Activated T-helper 1 cell treated with anti-CD3 and anti-CD28 coated beads, Interleukin-12 subunit alpha, Interleukin-12 subunit beta, Interleukin-2, Interleukin-4 antibody, amounts not matched to agents 30 ng/mL and 10 ng/mL and 1 ng/mL, durations not matched to agents 14 hours and 24 hours and 36 hours (primary cell): ENCODE data around the gene SIRT3. TPM values are rescaled to one million over a fixed set of nuclear protein-coding genes. Genes with fewer than 3 reads are reported as not detected.
A peak's percentile ranks its signal among the peaks of the same experiment; 100 is the strongest.
"Not testable (repeated sequence)": the region's sequence is repeated elsewhere in the genome, so short reads cannot be mapped to it uniquely, and the experiment has no call there.

ENCODE experiments used
- DNase-seq: peaks from one replicate; pipeline ENCODE4 v3.0.0; 2021; ENCODE audit warnings: low spot score
- H3K27ac Mint-ChIP-seq: one replicate; pipeline ENCODE4 v1.8.0; 2021; ENCODE audit warnings: mild to moderate bottlenecking, mixed read lengths
- H3K27me3 Mint-ChIP-seq: one replicate; pipeline ENCODE4 v1.8.0; 2022; ENCODE audit warnings: mild to moderate bottlenecking, moderate library complexity, mixed read lengths; ENCODE audit not compliant: insufficient read depth
- H3K36me3 Mint-ChIP-seq: one replicate; pipeline ENCODE4 v1.8.0; 2021; ENCODE audit warnings: low read depth, mixed read lengths
- H3K4me1 Mint-ChIP-seq: one replicate; pipeline ENCODE4 v1.8.0; 2021; ENCODE audit warnings: low read depth, mixed read lengths
- H3K4me3 Mint-ChIP-seq: one replicate; pipeline ENCODE4 v1.8.0; 2021; ENCODE audit warnings: mild to moderate bottlenecking, moderate library complexity, mixed read lengths
- H3K9me3 Mint-ChIP-seq: one replicate; pipeline ENCODE4 v1.8.0; 2021; ENCODE audit warnings: mixed read lengths
- intact Hi-C: fragments of 100-400 bp; cut with micrococcal nuclease; formaldehyde crosslinking; loops from one replicate; pipeline ENCODE4 v1.15.1; 2024
- total RNA-seq: library from RNA; stranded (reverse); gene quantifications from 2 replicates; pipeline ENCODE4 v1.2.3, GENCODE V29; 2022

SIRT3 gene
- total RNA-seq, 1 donor from 2014 or later, result 11.6 TPM

DNA sequence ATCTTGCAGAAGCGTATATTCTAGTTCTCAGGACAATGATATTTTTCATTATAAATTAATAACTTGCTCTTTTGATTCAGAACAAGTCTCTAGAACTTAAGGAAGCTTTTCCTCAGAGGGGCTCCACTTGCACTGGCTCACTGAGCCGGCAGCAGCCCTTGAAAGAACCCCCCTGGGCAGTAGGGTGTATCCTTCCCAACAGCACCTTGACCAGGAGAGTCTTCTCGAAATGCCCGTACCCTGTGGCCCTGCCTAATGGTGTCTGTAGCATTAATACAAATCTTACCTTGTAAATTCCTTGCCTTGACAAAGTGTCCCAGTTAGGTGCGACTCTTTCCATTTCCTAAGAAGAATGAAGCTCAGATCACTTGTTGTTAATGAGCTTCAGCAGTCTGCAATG is 14.1 kb upstream of the SIRT3 start:
- DNase-seq, result no peak
- no peaks in the 10 kb centered on the region for H3K9me3 Mint-ChIP-seq
- intact Hi-C loops, result loop anchor here (2.0 to 5.0 kb wide), 3 partner anchors 37 to 105 kb away; partner anchors contain the start of gene PGGHG
- H3K27me3 Mint-ChIP-seq, result no peaks in the 10 kb centered on the region
- H3K4me3 Mint-ChIP-seq, result no peak overlapping the region
- H3K4me1 Mint-ChIP-seq, result peaks cover 28% of the 10 kb centered on the region
- no peak overlapping the region for H3K27ac Mint-ChIP-seq
- H3K36me3 Mint-ChIP-seq, result peaks cover 69% of the 10 kb centered on the region

DNA sequence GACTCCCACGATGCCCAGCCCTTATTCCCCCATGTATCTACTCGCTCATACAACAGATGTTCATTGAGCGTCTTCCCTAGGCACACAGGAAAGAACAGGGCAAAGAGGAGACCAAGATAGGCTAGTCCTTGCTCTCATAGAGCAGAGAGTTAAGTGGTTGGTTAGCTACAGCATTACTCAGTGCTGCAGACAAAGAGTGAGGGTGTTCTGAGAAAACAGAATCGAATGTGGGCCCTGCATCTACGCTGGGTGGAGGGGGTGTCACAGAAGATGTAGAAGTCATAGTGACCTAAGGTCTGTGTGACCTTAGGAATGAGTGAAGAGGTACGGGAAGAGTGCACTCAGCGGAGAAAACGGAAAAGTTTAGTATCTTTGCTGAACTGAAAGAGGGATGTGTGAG is 12.9 kb upstream of the SIRT3 start:
- Mint-ChIP-seq H3K27me3 (no peaks in the 10 kb centered on the region), H3K27ac (peak overlapping the region; percentile 6), H3K36me3 (peaks cover 75% of the 10 kb centered on the region), H3K4me3 (no peak overlapping the region), H3K4me1 (peaks cover 37% of the 10 kb centered on the region), H3K9me3 (no peaks in the 10 kb centered on the region)
- no peak for DNase-seq
- intact Hi-C loops, result no loop called here

DNA sequence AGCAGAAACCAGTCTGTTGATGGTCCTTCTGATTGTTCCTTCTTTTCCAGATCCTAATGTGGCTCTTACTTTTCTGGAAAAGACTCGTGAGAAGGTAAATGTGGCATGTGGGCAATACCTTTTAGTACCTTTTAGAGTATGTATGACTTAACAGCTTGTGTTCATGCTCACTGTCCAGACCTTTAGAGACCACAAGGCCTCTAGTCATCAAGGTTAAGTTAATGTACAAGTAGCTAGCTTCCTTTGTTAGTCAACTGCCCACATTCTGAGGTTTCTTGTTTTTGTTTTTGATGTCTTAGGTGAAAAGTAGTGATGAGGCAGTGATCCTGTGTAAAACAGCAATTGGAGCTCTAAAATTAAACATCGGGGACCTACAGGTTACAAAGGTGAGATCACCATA is 8.2 kb upstream of the SIRT3 start:
- Mint-ChIP-seq H3K4me1 (peaks cover 56% of the 10 kb centered on the region), H3K4me3 (no peak overlapping the region), H3K36me3 (peaks cover 76% of the 10 kb centered on the region)

DNA sequence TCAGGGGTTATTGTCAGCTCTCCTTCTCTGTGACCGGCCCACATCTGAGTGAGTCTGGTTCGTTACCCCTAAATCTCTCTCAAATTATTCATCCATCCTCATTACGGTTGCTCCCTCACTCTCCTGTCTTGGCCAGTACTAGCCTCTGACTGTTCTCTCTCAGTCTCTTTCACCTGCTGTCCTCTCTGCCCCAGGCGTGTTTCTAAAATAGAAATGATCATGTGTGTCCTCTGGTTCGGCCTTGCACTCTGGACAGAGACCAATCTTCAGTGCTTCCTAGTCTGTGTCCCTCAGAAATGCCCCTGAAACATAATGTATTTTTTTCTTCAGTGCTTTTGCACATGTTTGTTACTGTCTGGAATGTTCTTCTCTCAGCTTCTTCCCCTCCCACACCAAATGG is 5.5 kb upstream of the SIRT3 start:
- peaks cover 61% of the 10 kb centered on the region for H3K36me3 Mint-ChIP-seq
- intact Hi-C loops, result no loop called here
- H3K27ac Mint-ChIP-seq, result peak overlapping the region; percentile 65
- no peak for DNase-seq
- H3K4me3 Mint-ChIP-seq, result peak overlapping the region; percentile 16
- H3K27me3 Mint-ChIP-seq, result no peaks in the 10 kb centered on the region
- H3K4me1 Mint-ChIP-seq, result peaks cover 63% of the 10 kb centered on the region
- no peaks in the 10 kb centered on the region for H3K9me3 Mint-ChIP-seq

More for the DNA sequence above, 8.2 kb upstream of the SIRT3 start:
- intact Hi-C loops, result loop anchor here (1.0 kb wide), 1 partner anchor 8 kb away; the partner anchor contains the start of genes PSMD13 and SIRT3
- H3K27me3 Mint-ChIP-seq, result no peaks in the 10 kb centered on the region
- DNase-seq, result no peak
- no peaks in the 10 kb centered on the region for H3K9me3 Mint-ChIP-seq
- H3K27ac Mint-ChIP-seq, result peak overlapping the region; percentile 46

DNA sequence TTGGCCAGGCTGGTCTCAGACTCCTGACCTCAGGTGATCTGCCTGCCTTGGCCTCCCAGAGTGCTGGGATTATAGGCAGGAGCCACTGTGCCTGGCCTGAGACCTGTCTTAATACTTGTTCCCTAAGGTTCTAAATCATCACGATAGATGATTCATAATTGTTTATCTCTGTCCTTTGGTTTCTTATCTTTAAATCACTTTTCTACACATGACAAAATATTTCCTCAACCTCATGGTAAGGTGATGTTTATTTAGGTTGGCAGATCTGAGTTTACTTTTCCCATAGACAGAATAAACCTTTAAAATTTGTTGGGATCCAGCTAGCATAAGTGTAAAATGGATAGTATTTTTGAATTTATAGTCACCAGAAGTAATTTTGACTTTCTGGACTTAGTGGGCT is 4.2 kb upstream of the SIRT3 start:
- Mint-ChIP-seq H3K9me3 (no peaks in the 10 kb centered on the region), H3K27me3 (peaks cover 2% of the 10 kb centered on the region), H3K4me1 (peaks cover 66% of the 10 kb centered on the region), H3K4me3 (no peak overlapping the region), H3K36me3 (peaks cover 52% of the 10 kb centered on the region), H3K27ac (no peak overlapping the region)
- intact Hi-C loops, result no loop called here
- no peak for DNase-seq

DNA sequence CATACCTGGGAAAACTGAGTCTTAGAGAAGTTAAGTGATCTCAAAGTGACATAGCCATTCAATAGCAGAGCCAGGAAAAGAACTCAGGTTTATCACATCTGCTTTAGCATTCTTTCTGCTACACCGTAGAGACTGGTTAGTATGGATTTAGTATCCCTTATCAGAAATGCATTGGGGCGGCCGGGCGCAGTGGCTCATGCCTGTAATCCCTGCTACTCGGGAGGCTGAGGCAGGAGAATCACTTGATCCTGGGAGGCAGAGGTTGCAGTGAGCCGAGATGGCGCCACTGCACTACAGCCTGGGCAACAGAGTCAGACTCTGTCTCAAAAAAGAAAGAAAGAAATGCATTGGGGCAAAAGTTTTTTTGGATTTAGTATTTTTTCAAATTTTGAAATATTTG is 2.2 kb upstream of the SIRT3 start:
- DNase-seq, H3K27me3 Mint-ChIP-seq, H3K9me3 Mint-ChIP-seq: not testable (repeated sequence)
- Mint-ChIP-seq H3K4me1 (peaks cover 54% of the 10 kb centered on the region), H3K36me3 (peaks cover 38% of the 10 kb centered on the region), H3K27ac (peak overlapping the region; percentile 56), H3K4me3 (peak overlapping the region; percentile 97)
- intact Hi-C loops, result loop anchor here (5.0 kb wide), 2 partner anchors 49 to 119 kb away; partner anchors contain the start of gene PGGHG

DNA sequence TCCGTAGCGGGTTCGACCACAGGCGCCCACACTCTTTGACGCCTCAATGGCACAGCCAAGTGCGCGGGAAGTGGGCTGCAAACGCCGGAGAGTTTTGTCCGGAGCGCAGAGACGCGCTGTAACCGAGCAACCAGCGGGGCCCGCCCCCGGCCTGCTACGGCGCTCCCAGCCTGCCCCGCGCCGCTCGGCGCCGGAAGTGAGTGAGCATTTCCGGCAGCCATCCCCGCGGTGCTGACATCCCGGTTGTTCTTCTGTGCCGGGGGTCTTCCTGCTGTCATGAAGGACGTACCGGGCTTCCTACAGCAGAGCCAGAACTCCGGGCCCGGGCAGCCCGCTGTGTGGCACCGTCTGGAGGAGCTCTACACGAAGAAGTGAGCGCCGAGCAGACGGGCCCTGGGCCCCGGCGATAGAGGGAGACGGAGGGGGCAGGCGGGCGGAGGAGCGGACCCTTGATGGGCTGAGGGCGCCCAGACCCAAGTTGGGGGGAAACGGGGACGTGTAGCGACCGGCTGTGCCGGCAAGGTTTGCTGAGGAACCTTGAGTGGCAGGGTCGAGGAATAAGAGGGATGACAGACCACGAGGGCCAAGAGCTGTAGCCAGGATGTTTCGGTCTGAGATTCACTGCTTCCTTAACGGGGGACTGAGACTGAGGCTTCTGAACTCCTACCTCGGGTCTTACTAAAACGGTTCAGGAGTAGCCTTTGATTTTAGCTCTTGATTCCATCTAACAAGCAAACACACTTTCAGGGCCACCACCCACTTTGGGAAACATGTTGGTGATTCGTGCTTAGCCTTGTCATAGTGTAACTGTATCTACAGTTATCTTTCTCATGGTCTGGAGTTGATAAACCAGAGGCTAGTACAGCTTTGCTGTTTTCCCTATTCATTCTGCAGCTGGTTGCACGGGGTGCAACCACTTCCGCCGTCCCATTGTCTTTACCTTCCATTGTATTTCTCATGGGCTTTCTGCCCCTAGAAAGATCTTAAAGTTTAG is 929 bp upstream of the SIRT3 start, which contains the start of gene PSMD13:
PSMD13 (plus strand) TSS at position 203 of the 994 bp plus-strand sequence; CDS start at position 277, 74 bp downstream.
- H3K9me3 Mint-ChIP-seq, result no peaks in the 10 kb centered on the region
- H3K27ac Mint-ChIP-seq, result peak within 1 kb of the TSS; percentile 98
- H3K4me1 Mint-ChIP-seq, result peaks cover 46% of the 10 kb centered on the region
- intact Hi-C loops, result loop anchor here (1.0 to 5.0 kb wide), 11 partner anchors 7 to 298 kb away; partner anchors contain the start of genes BET1L, HRAS, PGGHG and PTDSS2
- peaks cover 29% of the 10 kb centered on the region for H3K36me3 Mint-ChIP-seq
- DNase-seq, result peak; percentile 84
- peaks cover 2% of the 10 kb centered on the region for H3K27me3 Mint-ChIP-seq
- H3K4me3 Mint-ChIP-seq, result peak within 1 kb of the TSS; percentile 97

DNA sequence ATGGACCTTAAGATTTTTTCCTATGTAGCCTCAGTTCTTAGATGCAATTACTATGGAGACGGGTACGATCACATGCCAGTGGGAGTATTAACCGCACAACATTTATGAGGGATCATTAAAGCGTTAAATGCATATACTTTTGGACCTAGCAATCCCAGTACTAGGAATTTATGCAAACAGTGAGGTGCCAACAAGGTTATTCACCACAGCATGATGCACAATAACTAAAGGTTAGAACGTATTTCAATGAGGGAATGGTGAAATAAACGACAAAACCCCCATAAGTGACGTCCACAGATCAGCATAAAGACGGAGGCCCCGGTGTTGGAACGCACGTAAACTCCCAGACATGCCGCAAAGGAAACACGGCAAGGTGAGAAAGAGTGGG is 539 bp downstream of the SIRT3 start:
- peak overlapping the region; percentile 98 for H3K27ac Mint-ChIP-seq
- H3K9me3 Mint-ChIP-seq, result no peaks in the 10 kb centered on the region
- H3K36me3 Mint-ChIP-seq, result peaks cover 19% of the 10 kb centered on the region
- no peak for DNase-seq
- peaks cover 2% of the 10 kb centered on the region for H3K27me3 Mint-ChIP-seq
- intact Hi-C loops, result loop anchor here (5.0 kb wide), 2 partner anchors 52 to 122 kb away; partner anchors contain the start of gene PGGHG
- peaks cover 37% of the 10 kb centered on the region for H3K4me1 Mint-ChIP-seq
- peak overlapping the region; percentile 85 for H3K4me3 Mint-ChIP-seq

DNA sequence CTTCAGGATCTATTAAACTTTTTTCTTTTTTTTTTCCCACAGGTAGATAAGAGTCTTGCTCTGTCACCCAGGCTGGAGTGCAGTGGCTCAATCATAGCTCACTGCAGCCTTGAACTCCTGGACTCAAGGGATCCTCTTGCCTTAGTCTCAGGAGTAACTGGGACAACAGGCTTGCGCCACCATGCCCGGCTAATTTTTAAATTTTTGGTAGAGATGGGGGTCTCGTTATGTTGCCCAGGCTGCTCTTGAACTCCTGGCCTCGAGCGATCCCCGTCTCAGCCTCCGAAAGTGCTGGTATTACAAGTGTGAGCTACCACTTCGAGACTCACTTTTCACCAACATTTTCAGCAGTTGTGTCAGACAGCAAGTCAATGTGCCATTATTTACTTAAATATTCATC is 962 bp downstream of the SIRT3 start:
- Mint-ChIP-seq H3K9me3 (no peaks in the 10 kb centered on the region), H3K4me1 (peaks cover 33% of the 10 kb centered on the region), H3K27me3 (peaks cover 2% of the 10 kb centered on the region), H3K36me3 (peaks cover 15% of the 10 kb centered on the region), H3K4me3 (peak overlapping the region; percentile 85), H3K27ac (peak overlapping the region; percentile 98)
- intact Hi-C loops, result loop anchor here (5.0 kb wide), 2 partner anchors 52 to 122 kb away; partner anchors contain the start of gene PGGHG
- DNase-seq, result no peak

DNA sequence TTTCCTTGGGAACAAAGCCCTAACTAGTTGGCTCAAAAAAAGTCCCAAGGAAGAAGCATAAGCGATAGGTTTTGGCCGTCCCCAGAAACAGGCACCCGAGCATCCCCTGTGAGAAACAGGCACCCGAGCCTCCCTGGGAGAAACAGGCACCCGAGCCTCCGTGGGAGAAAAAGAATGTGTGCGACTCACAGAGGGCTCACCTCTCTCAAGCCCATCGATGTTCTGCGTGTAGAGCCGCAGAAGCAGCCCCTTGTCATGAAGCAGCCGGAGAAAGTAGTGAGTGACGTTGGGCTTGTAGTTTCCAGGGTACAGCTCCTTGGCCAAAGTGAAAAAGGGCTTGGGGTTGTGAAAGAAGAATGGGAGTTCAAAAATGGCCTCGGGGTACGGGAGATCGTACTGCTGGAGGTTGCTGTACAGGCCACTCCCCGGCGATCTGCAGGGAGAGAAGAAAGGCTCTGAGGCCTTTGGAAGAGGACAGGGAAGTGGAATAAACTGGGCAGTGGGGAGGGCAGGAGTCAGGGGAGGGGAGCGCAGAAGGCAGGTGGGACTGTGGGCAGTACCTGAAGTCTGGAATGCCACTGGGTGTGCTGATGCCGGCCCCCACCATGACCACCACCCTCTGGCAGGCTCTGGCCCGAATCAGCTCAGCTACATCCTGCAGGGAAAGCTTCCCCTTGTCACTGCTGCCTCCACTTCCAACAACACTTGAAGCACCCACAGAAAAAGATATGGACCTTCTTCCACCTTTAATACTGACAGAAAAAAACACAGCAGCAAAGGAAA is 3.2 kb downstream of the SIRT3 start:
- Mint-ChIP-seq H3K27ac (no peak overlapping the region), H3K27me3 (peaks cover 2% of the 10 kb centered on the region), H3K4me1 (peaks cover 12% of the 10 kb centered on the region), H3K9me3 (no peaks in the 10 kb centered on the region), H3K36me3 (peaks cover 2% of the 10 kb centered on the region), H3K4me3 (no peak overlapping the region)
- no peak for DNase-seq
- intact Hi-C loops, result no loop called here

DNA sequence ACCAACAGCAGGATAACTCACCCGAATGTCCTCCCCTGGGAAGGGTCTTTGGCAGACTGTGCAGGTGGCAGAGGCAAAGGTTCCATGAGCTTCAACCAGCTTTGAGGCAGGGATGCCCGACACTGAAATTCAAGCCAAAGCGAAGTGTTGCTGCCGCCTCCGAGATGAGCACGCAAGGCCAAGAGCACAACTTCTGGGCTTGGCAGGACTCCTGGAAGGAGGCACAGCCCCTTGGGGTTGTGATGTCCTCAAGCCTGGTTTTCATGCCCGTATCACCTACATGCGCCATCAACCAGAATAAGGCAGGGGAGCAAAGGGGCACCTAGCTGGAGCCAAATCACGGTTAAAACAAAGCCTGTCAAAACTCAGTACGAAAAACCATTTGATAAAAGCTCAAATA is 5.7 kb downstream of the SIRT3 start:
- Mint-ChIP-seq H3K4me3 (no peak overlapping the region), H3K27me3 (no peaks in the 10 kb centered on the region), H3K27ac (no peak overlapping the region), H3K4me1 (peaks cover 12% of the 10 kb centered on the region), H3K9me3 (no peaks in the 10 kb centered on the region), H3K36me3 (no peaks in the 10 kb centered on the region)
- no peak for DNase-seq
- intact Hi-C loops, result no loop called here

DNA sequence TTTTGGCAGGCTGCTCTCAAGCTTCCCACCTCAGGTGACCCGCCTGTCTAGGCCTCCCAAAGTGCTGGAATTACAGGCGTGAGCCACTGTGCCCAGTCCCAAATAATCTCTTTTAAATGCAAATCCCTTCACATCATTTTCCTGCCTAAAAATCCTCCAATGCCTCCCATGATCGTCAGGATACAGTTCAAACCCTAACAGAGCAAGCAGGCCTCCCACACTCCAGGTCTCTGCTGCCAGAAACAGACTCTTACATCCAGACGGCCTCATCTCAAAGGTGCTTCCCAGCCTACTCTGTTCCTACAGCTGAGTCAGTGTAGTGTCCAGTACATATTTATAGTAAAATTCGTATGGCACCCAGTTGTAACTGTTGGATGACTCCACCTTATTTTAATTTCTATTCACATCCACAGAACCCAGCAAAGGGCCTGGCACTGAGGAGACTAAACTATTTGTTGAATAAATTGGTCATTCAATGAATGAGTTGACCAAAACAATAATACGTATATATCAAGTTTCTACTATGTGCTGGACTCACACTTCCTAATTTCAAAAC is 8.2 kb downstream of the SIRT3 start:
- intact Hi-C loops, result no loop called here
- H3K27ac Mint-ChIP-seq, result no peak overlapping the region
- no peaks in the 10 kb centered on the region for H3K9me3 Mint-ChIP-seq
- no peak overlapping the region for H3K4me3 Mint-ChIP-seq
- DNase-seq, result no peak
- H3K27me3 Mint-ChIP-seq, result no peaks in the 10 kb centered on the region
- H3K4me1 Mint-ChIP-seq, result peaks cover 9% of the 10 kb centered on the region
- peaks cover 2% of the 10 kb centered on the region for H3K36me3 Mint-ChIP-seq
